ENCODE data around the gene SLFNL1. TPM values are rescaled to one million over a fixed set of nuclear protein-coding genes. Genes with fewer than 3 reads are reported as not detected.

The SLFNL1 gene
- polyA plus RNA-seq, 2 of the 4 experiments (the other 2 are of a cell fraction), result 0.01 to 0.03 TPM

- peak; percentile 85; the same call in 1 of the 2 replicates for TF ChIP-seq PBX3 (IDR thresholded peaks at IDR 0.05)
- no peak for TF ChIP-seq EP300 (IDR thresholded peaks at IDR 0.05)
- no peak for TF ChIP-seq RFX5 (IDR thresholded peaks at IDR 0.05)
- TF ChIP-seq HDAC2 (IDR thresholded peaks at IDR 0.05), result no peak
- no peak for TF ChIP-seq ELK1 (IDR thresholded peaks at IDR 0.05; ENCODE audit: low read depth, low read length)
- no peak for TF ChIP-seq FOSB (CRISPR knock-in tag; IDR thresholded peaks at IDR 0.05)
- no peak for TF ChIP-seq KDM5A (IDR thresholded peaks at IDR 0.05)
- no peak for TF ChIP-seq ZSCAN20 (CRISPR knock-in tag; IDR thresholded peaks at IDR 0.05)
- TF ChIP-seq FOXS1 (CRISPR knock-in tag; IDR thresholded peaks at IDR 0.05), result no peak
- TF ChIP-seq HES2 (IDR thresholded peaks at IDR 0.05), result no peak
- no peak for TF ChIP-seq BHLHE40 (IDR thresholded peaks at IDR 0.05; ENCODE audit: low read depth, low read length)
- TF ChIP-seq CBX8 (IDR thresholded peaks at IDR 0.05), result no peak
- TF ChIP-seq NFE2L2 (conservative IDR thresholded peaks at IDR 0.05; ENCODE audit: low read length), result no peak
- TF ChIP-seq ESRRA (IDR thresholded peaks at IDR 0.05; ENCODE audit: borderline replicate concordance, low read length), result no peak
- no peak for TF ChIP-seq CHD4 (IDR thresholded peaks at IDR 0.05; ENCODE audit: borderline replicate concordance)
- TF ChIP-seq RNF2 (IDR thresholded peaks at IDR 0.05; ENCODE audit: borderline replicate concordance, low read depth), result no peak
- TF ChIP-seq KDM1A (IDR thresholded peaks at IDR 0.05; ENCODE audit: low read depth), result no peak
- TF ChIP-seq CBX2 (IDR thresholded peaks at IDR 0.05; ENCODE audit: borderline replicate concordance, low read depth), result no peak
- no peak for TF ChIP-seq SMC3 (IDR thresholded peaks at IDR 0.05)
- no peak for TF ChIP-seq JUNB (IDR thresholded peaks at IDR 0.05)
- peak; percentile 24; the same call in 1 of the 3 replicates for TF ChIP-seq CTCF (IDR thresholded peaks at IDR 0.05)
- TF ChIP-seq HOXA7 (CRISPR knock-in tag; IDR thresholded peaks at IDR 0.05), result no peak
- peak; percentile 65 to 87; a peak in 4 of 5 replicates for TF ChIP-seq JUN (IDR thresholded peaks at IDR 0.05)
- TF ChIP-seq RCOR1 (IDR thresholded peaks at IDR 0.05; ENCODE audit: low read depth, low read length), result no peak
- no peak for TF ChIP-seq MAFK (IDR thresholded peaks at IDR 0.05; ENCODE audit: partially characterized antibody)
- no peak for TF ChIP-seq NPAS2 (CRISPR knock-in tag; IDR thresholded peaks at IDR 0.05; ENCODE audit: borderline replicate concordance)
- no peak for TF ChIP-seq HEYL (CRISPR knock-in tag; IDR thresholded peaks at IDR 0.05)
- TF ChIP-seq SREBF2 (IDR thresholded peaks at IDR 0.05), result no peak
- TF ChIP-seq POLR2AphosphoS2 (conservative IDR thresholded peaks at IDR 0.05; ENCODE audit: low read length), result no peak
- no peak for TF ChIP-seq PHF8 (IDR thresholded peaks at IDR 0.05; ENCODE audit: borderline replicate concordance, low read depth)
- no peak for TF ChIP-seq TP53 (CRISPR knock-in tag; IDR thresholded peaks at IDR 0.05)
- TF ChIP-seq BCL3 (IDR thresholded peaks at IDR 0.05), result peak; percentile 93
- no peak for TF ChIP-seq HMGXB4 (CRISPR knock-in tag; IDR thresholded peaks at IDR 0.05; ENCODE audit: borderline replicate concordance)
- no peak for TF ChIP-seq USF2 (IDR thresholded peaks at IDR 0.05)
- TF ChIP-seq GATA3 (IDR thresholded peaks at IDR 0.05; ENCODE audit: borderline replicate concordance), result peak; percentile 8; the same call in 1 of the 2 replicates
- no peak for TF ChIP-seq ZC3H11A (IDR thresholded peaks at IDR 0.05)
These were observed 42.1 kb downstream of the SLFNL1 start, which contains the start of gene CTPS1 (continued) for GRCh38 chr1:40979241-40980067.
